GM23338 (cell line): ENCODE results near the gene CNTROB. TPM values are rescaled to one million over a fixed set of nuclear protein-coding genes. Genes with fewer than 3 reads are reported as not detected.

Experiments used
- ATAC-seq: fragments of 200-7000 bp; cut with Tn5 transposase; 3 replicates; pipeline ENCODE4 v1.9.1; 2020
- DNase-seq: peaks from one replicate; pipeline ENCODE4 v3.0.0-alpha.2; 2015; ENCODE audit warnings: low spot score
- H2AFZ ChIP-seq: fragments of 200-600 bp; sonication (generic); 2 replicates; pipeline ENCODE4 v1.8.0; 2016; ENCODE audit warnings: antibody characterized with exemption, mild to moderate bottlenecking, moderate library complexity
- H3F3A ChIP-seq: fragments of 200-600 bp; sonication (generic); replicated peaks from 2 replicates; pipeline ENCODE4 v1.8.0; 2017; ENCODE audit warnings: antibody characterized with exemption, mixed run types, low read depth
- H3K27ac ChIP-seq: fragments of 200-600 bp; sonication (generic); 2 replicates; pipeline ENCODE4 v1.6.1; 2016; ENCODE audit warnings: low read depth
- H3K27me3 ChIP-seq: fragments of 200-600 bp; sonication (generic); 2 replicates; pipeline ENCODE4 v1.8.0; 2016; ENCODE audit warnings: mild to moderate bottlenecking, mixed run types, moderate library complexity; ENCODE audit not compliant: insufficient read depth
- H3K36me3 ChIP-seq: fragments of 200-600 bp; sonication (generic); 2 replicates; pipeline ENCODE4 v1.8.0; 2016; ENCODE audit warnings: mild to moderate bottlenecking; ENCODE audit not compliant: insufficient read depth
- H3K4me1 ChIP-seq: fragments of 200-600 bp; sonication (generic); 2 replicates; pipeline ENCODE4 v1.8.0; 2016; ENCODE audit warnings: mild to moderate bottlenecking, moderate library complexity; ENCODE audit not compliant: insufficient read depth
- H3K4me2 ChIP-seq: fragments of 200-600 bp; sonication (generic); 2 replicates; pipeline ENCODE4 v1.7.1; 2017; ENCODE audit warnings: mixed run types
- H3K4me3 ChIP-seq: fragments of 200-600 bp; sonication (generic); 2 replicates; pipeline ENCODE4 v1.6.1; 2016; ENCODE audit warnings: mixed run types
- H3K79me2 ChIP-seq: fragments of 200-600 bp; sonication (generic); replicated peaks from 2 replicates; pipeline ENCODE4 v1.8.0; 2017; ENCODE audit warnings: mild to moderate bottlenecking; ENCODE audit not compliant: insufficient read depth
- H3K9me2 ChIP-seq: fragments of 200-600 bp; sonication (generic); 2 replicates; pipeline ENCODE4 v1.8.0; 2017; ENCODE audit not compliant: insufficient read depth
- H4K20me1 ChIP-seq: fragments of 200-600 bp; sonication (generic); replicated peaks from 2 replicates; pipeline ENCODE4 v1.8.0; 2017; ENCODE audit warnings: mild to moderate bottlenecking; ENCODE audit not compliant: insufficient read depth
- H3K27ac Mint-ChIP-seq: 2 replicates; pipeline ENCODE4 v1.8.0; 2020; ENCODE audit warnings: inconsistent platforms, mild to moderate bottlenecking, moderate library complexity, mixed read lengths
- H3K27me3 Mint-ChIP-seq: 3 replicates; pipeline ENCODE4 v1.8.0; 2022; ENCODE audit warnings: low read depth, mild to moderate bottlenecking, moderate library complexity, mixed read lengths, inconsistent platforms; ENCODE audit not compliant: insufficient read depth, poor library complexity
- H3K36me3 Mint-ChIP-seq: 3 replicates; pipeline ENCODE4 v1.8.0; 2021; ENCODE audit warnings: low read depth, mild to moderate bottlenecking, inconsistent platforms, moderate library complexity, mixed read lengths
- H3K4me1 Mint-ChIP-seq: 3 replicates; pipeline ENCODE4 v1.8.0; 2020; ENCODE audit warnings: mild to moderate bottlenecking, inconsistent platforms, mixed read lengths
- H3K4me3 Mint-ChIP-seq: 3 replicates; pipeline ENCODE4 v1.8.0; 2021; ENCODE audit warnings: moderate library complexity, mild to moderate bottlenecking, inconsistent platforms, mixed read lengths
- H3K9me3 Mint-ChIP-seq: 3 replicates; pipeline ENCODE4 v1.8.0; 2020; ENCODE audit warnings: moderate library complexity, mild to moderate bottlenecking, inconsistent platforms, mixed read lengths
- CTCF ChIP-seq, 2 experiments: fragments of 200-600 bp in 1 of 2; sonication (generic) in 1 of 2; conservative IDR thresholded peaks; 2 replicates each; pipeline versions ENCODE4 v1.5.1 to v1.6.1; 2016 to 2017; ENCODE audit warnings: antibody characterized with exemption in 2 of 2, low read depth in 2 of 2, mild to moderate bottlenecking in 2 of 2, moderate library complexity in 1 of 2
- ETS1 ChIP-seq: IDR thresholded peaks from 2 replicates; pipeline ENCODE4 v1.6.1; 2016; ENCODE audit warnings: antibody characterized with exemption
- EZH2 ChIP-seq: fragments of 200-600 bp; sonication (generic); IDR thresholded peaks from one replicate; pipeline ENCODE4 v1.8.0; 2017; ENCODE audit warnings: antibody characterized with exemption, mild to moderate bottlenecking, low read depth; ENCODE audit not compliant: unreplicated experiment
- JUNB ChIP-seq: IDR thresholded peaks from one replicate; pipeline ENCODE4 v1.6.1; 2016; ENCODE audit warnings: antibody characterized with exemption; ENCODE audit not compliant: unreplicated experiment
- NANOG ChIP-seq: IDR thresholded peaks from 2 replicates; pipeline ENCODE4 v1.6.1; 2016; ENCODE audit warnings: antibody characterized with exemption, borderline replicate concordance
- REST ChIP-seq: IDR thresholded peaks from one replicate; pipeline ENCODE4 v1.6.1; 2018; ENCODE audit warnings: antibody characterized with exemption; ENCODE audit not compliant: unreplicated experiment
- ZNF114 ChIP-seq: fragments of 250-450 bp; sonication (Bioruptor Pico); IDR thresholded peaks from 2 replicates; pipeline ENCODE4 v1.5.0; 2020; ENCODE audit warnings: mild to moderate bottlenecking, moderate library complexity
- ZNF331 ChIP-seq: fragments of 250-450 bp; sonication (Bioruptor Pico); IDR thresholded peaks from 2 replicates; pipeline ENCODE4 v1.5.0; 2020; ENCODE audit warnings: low read depth, mild to moderate bottlenecking, moderate library complexity
- ZNF462 ChIP-seq: fragments of 250-450 bp; sonication (Bioruptor Pico); IDR thresholded peaks from 2 replicates; pipeline ENCODE4 v1.5.0; 2020; ENCODE audit warnings: mild to moderate bottlenecking, moderate library complexity
- polyA plus RNA-seq: library from polyadenylated mRNA; unstranded; fragments of >200 nt; fragmentation: Nextera tagmentation; extraction: Ambion mirVana; gene quantifications from 2 replicates; pipeline ENCODE4 v1.2.1, GENCODE V29; 2016
- total RNA-seq: library from RNA; depleted of rRNA; stranded (reverse); fragments of >200 nt; shearing (Covaris generic); gene quantifications from 2 replicates; pipeline ENCODE4 v1.2.3, GENCODE V29; 2014

Gene CNTROB
- total and polyA plus RNA-seq, 2 experiments from 2014 or later: 16.3 to 18.5 TPM

- no peak for TF ChIP-seq CTCF (conservative IDR thresholded peaks at IDR 0.05; ENCODE audit: low read depth in 2 of 2)
- no peak for TF ChIP-seq NANOG
- TF ChIP-seq ZNF331 (CRISPR knock-in tag): no peak
- TF ChIP-seq ZNF114 (CRISPR knock-in tag): no peak
- TF ChIP-seq REST: no peak
- TF ChIP-seq ETS1: no peak
Observed at GRCh38 chr17:7974638-7975131, 42.7 kb downstream of the CNTROB start (continued).

GRCh38 chr17:7977039-7977438, 45.0 kb downstream of the CNTROB start:
- Histone ChIP-seq H3K4me3 (no peak overlapping the region), H3K27ac (no peak overlapping the region), H2AFZ (no peak overlapping the region), H3K4me2 (no peak overlapping the region), H4K20me1 (no peaks in the 10 kb centered on the region), H3K36me3 (no peaks in the 10 kb centered on the region), H3K9me2 (no peaks in the 10 kb centered on the region), H3K4me1 (no peaks in the 10 kb centered on the region), H3K79me2 (no peaks in the 10 kb centered on the region), H3F3A (no peaks in the 10 kb centered on the region), H3K27me3 (no peaks in the 10 kb centered on the region)
- TF ChIP-seq ZNF462 (CRISPR knock-in tag) (no peak), JUNB (no peak), ZNF114 (CRISPR knock-in tag) (no peak), EZH2 (no peak)
- no peak for DNase-seq
- Mint-ChIP-seq H3K36me3 (no peaks in the 10 kb centered on the region), H3K4me1 (no peaks in the 10 kb centered on the region), H3K4me3 (no peak overlapping the region; the same call in 2 of the 3 replicates), H3K27ac (no peak overlapping the region), H3K27me3 (peaks cover 9% of the 10 kb centered on the region), H3K9me3 (peaks cover 14% of the 10 kb centered on the region)
- no peak for ATAC-seq
